ENCODE data around the gene MC2R. TPM values are rescaled to one million over a fixed set of nuclear protein-coding genes. Genes with fewer than 3 reads are reported as not detected.

MC2R gene
- polyA plus RNA-seq, 1 experiment = not detected

- no peak for TF ChIP-seq CTCF (IDR thresholded peaks at IDR 0.05; ENCODE audit: insufficient read depth, low read depth, low read length)
- DNase-seq (ENCODE audit: low read depth) = no peak
- H3K27me3 ChIP-seq (ENCODE audit: control insufficient read depth, insufficient read depth, low read length) = no peaks in the 10 kb centered on the region
- ChIA-PET POLR2A (no interaction called here), CTCF (no interaction called here)
- H3K36me3 ChIP-seq (ENCODE audit: control insufficient read depth, insufficient read depth, low read length) = no peaks in the 10 kb centered on the region
- no peak overlapping the region for H3K4me3 ChIP-seq (ENCODE audit: low read depth, low read length)
Measured at GRCh38 chr18:13879492-13879891, 35.8 kb downstream of the MC2R start.

GRCh38 chr18:13878857-13879256 is 36.5 kb downstream of the MC2R start:
- POLR2A ChIA-PET = no interaction called here

GRCh38 chr18:13877157-13877556 is 38.2 kb downstream of the MC2R start:
- no peak for DNase-seq (ENCODE audit: low read depth)
- Histone ChIP-seq H3K4me3 (ENCODE audit: low read depth, low read length) (no peak overlapping the region), H3K27me3 (ENCODE audit: control insufficient read depth, insufficient read depth, low read length) (no peaks in the 10 kb centered on the region), H3K36me3 (ENCODE audit: control insufficient read depth, insufficient read depth, low read length) (no peaks in the 10 kb centered on the region)
- CTCF ChIA-PET = no interaction called here
- TF ChIP-seq CTCF (IDR thresholded peaks at IDR 0.05; ENCODE audit: insufficient read depth, low read depth, low read length) = no peak
- POLR2A ChIA-PET = no interaction called here

More at GRCh38 chr18:13878857-13879256, 36.5 kb downstream of the MC2R start:
- no peaks in the 10 kb centered on the region for H3K27me3 ChIP-seq (ENCODE audit: control insufficient read depth, insufficient read depth, low read length)
- no peaks in the 10 kb centered on the region for H3K36me3 ChIP-seq (ENCODE audit: control insufficient read depth, insufficient read depth, low read length)
- H3K4me3 ChIP-seq (ENCODE audit: low read depth, low read length) = no peak overlapping the region
- CTCF ChIA-PET = no interaction called here
- no peak for TF ChIP-seq CTCF (IDR thresholded peaks at IDR 0.05; ENCODE audit: insufficient read depth, low read depth, low read length)
- DNase-seq (ENCODE audit: low read depth) = no peak

GRCh38 chr18:13874558-13874957 is 40.8 kb downstream of the MC2R start:
- no peak for TF ChIP-seq CTCF (IDR thresholded peaks at IDR 0.05; ENCODE audit: insufficient read depth, low read depth, low read length)
- no peak overlapping the region for H3K4me3 ChIP-seq (ENCODE audit: low read depth, low read length)
- POLR2A ChIA-PET = no interaction called here
- no peaks in the 10 kb centered on the region for H3K36me3 ChIP-seq (ENCODE audit: control insufficient read depth, insufficient read depth, low read length)
- H3K27me3 ChIP-seq (ENCODE audit: control insufficient read depth, insufficient read depth, low read length) = no peaks in the 10 kb centered on the region
- DNase-seq (ENCODE audit: low read depth) = no peak
- CTCF ChIA-PET = no interaction called here

- CTCF ChIA-PET = no interaction called here
- no peaks in the 10 kb centered on the region for H3K36me3 ChIP-seq (ENCODE audit: control insufficient read depth, insufficient read depth, low read length)
- no peak for DNase-seq (ENCODE audit: low read depth)
- POLR2A ChIA-PET = no interaction called here
- H3K27me3 ChIP-seq (ENCODE audit: control insufficient read depth, insufficient read depth, low read length) = no peaks in the 10 kb centered on the region
- no peak overlapping the region for H3K4me3 ChIP-seq (ENCODE audit: low read depth, low read length)
- no peak for TF ChIP-seq CTCF (IDR thresholded peaks at IDR 0.05; ENCODE audit: insufficient read depth, low read depth, low read length)
Measured at GRCh38 chr18:13872932-13873331, 42.4 kb downstream of the MC2R start.

Data from BJ (cell line).